ENCODE data around the gene LITAF.

DNA sequence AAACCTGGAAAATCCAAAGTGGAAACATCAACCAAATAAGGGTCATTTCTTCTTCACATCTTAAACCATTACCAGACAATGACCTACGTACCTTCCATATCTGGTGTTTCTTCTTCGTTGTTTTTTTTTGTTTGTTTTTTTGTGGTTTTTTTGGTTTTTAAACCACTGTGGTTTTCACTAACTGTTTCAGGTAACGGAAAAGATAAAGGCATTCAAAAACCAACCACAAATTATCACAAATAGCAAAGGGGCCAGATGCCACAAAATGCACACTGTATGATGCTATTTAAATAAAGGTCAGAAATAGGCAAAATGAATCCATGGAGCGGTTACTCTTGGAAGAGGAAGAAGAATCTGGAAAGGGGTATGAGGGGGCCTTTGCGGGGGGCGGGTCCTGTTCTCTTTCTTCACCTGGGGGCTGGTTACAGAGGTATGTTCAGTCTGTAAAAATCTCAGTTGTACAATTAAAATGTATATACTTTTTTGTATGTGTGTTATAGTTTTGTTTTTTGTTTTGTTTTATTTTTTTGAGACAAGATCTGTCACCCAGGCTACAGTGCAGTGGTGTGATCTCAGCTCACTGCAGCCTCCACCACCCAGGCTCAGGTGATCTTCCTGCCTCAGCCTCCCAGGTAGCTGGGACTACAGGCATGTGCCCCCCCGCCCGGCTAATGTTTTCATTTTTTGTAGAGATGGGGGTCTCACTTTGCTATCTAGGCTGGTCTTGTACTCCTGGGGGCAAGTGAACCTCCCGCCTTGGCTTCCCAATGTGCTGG, 29.6 kb downstream of the LITAF start:
- TF ChIP-seq TAF1 (IDR thresholded peaks at IDR 0.05; ENCODE audit: low read depth, low read length) (no peak), POLR2AphosphoS5 (IDR thresholded peaks at IDR 0.05; ENCODE audit: low read depth, low read length) (no peak), POU2F2 (IDR thresholded peaks at IDR 0.05; ENCODE audit: low read depth, low read length) (no peak), POLR2A (IDR thresholded peaks at IDR 0.05; ENCODE audit: low read depth, low read length) (no peak), PAX5 (IDR thresholded peaks at IDR 0.05; ENCODE audit: insufficient read depth, low read length, severe bottlenecking) (no peak), SPI1 (IDR thresholded peaks at IDR 0.05; ENCODE audit: low read depth, low read length) (no peak)

Measured in GM12891 (cell line).